GM19467 (cell line): ENCODE data around the gene CHRM1.
"Not testable (repeated sequence)": the region's sequence is repeated elsewhere in the genome, so short reads cannot be mapped to it uniquely, and the experiment has no call there.

Source experiments
- ATAC-seq: cut with Tn5 transposase; IDR thresholded peaks from one replicate; pipeline ENCODE4 v1.9.1; 2021; ENCODE audit warnings: mild to moderate bottlenecking, moderate library complexity; ENCODE audit not compliant: unreplicated experiment

CHRM1 gene

GRCh38 chr11:62921201-62921572 is at the start of gene CHRM1:
CHRM1 (minus strand) TSS chr11:62921363; CDS start chr11:62911100, 10,263 bp downstream.
- no peak for ATAC-seq

GRCh38 chr11:62965574-62965973 is 44.4 kb upstream of the CHRM1 start:
- ATAC-seq, result no peak

- ATAC-seq, result no peak
These were observed 41.2 kb upstream of the CHRM1 start for GRCh38 chr11:62962391-62962790.

GRCh38 chr11:62961017-62961570 is 39.9 kb upstream of the CHRM1 start:
- no peak for ATAC-seq

- ATAC-seq, result no peak
These were observed 38.3 kb upstream of the CHRM1 start for GRCh38 chr11:62959422-62959980.

GRCh38 chr11:62958547-62959421 is 37.6 kb upstream of the CHRM1 start:
- ATAC-seq, result no peak

- no peak for ATAC-seq
These were observed 36.0 kb upstream of the CHRM1 start for GRCh38 chr11:62957147-62957546.

GRCh38 chr11:62954478-62954877 is 33.3 kb upstream of the CHRM1 start:
- no peak for ATAC-seq

- ATAC-seq, result no peak
These were observed 32.6 kb upstream of the CHRM1 start for GRCh38 chr11:62953811-62954210.

GRCh38 chr11:62948765-62949320 is 27.7 kb upstream of the CHRM1 start:
- no peak for ATAC-seq

- not testable (repeated sequence) for ATAC-seq
These were observed 24.4 kb upstream of the CHRM1 start for GRCh38 chr11:62945538-62945937.

- ATAC-seq, result not testable (repeated sequence)
These were observed 16.4 kb upstream of the CHRM1 start for GRCh38 chr11:62937528-62937927.

GRCh38 chr11:62934496-62934785 is 13.3 kb upstream of the CHRM1 start:
- ATAC-seq, result no peak

- no peak for ATAC-seq
These were observed 12.8 kb upstream of the CHRM1 start for GRCh38 chr11:62933750-62934495.

GRCh38 chr11:62933285-62933684 is 12.1 kb upstream of the CHRM1 start:
- no peak for ATAC-seq

- no peak for ATAC-seq
These were observed 10.5 kb upstream of the CHRM1 start for GRCh38 chr11:62931499-62932278.

- no peak for ATAC-seq
These were observed 9.5 kb upstream of the CHRM1 start for GRCh38 chr11:62930666-62931065.

- no peak for ATAC-seq
These were observed 9.0 kb upstream of the CHRM1 start for GRCh38 chr11:62930157-62930556.

- ATAC-seq, result no peak
These were observed 6.8 kb upstream of the CHRM1 start for GRCh38 chr11:62928011-62928410.

- no peak for ATAC-seq
These were observed 5.7 kb upstream of the CHRM1 start for GRCh38 chr11:62926680-62927455.
